SU-DHL-6 (cell line): ENCODE results near the gene PRDM7.

Experiments
- EZH2phosphoT487 ChIP-seq: fragments of 200-600 bp; sonication (generic), shearing (Covaris generic); conservative IDR thresholded peaks from 2 replicates; pipeline ENCODE4 v1.6.1; 2018; ENCODE audit warnings: mild to moderate bottlenecking, antibody characterized with exemption, low read length, moderate library complexity, mixed read lengths
- TF ChIP-seq, protein P1 (sequence below): fragments of 200-600 bp; sonication (generic); IDR thresholded peaks from one replicate; pipeline ENCODE4 v1.5.1; 2017; ENCODE audit warnings: antibody characterized with exemption, mild to moderate bottlenecking, low read length, moderate library complexity; ENCODE audit not compliant: insufficient read depth, poor library complexity, severe bottlenecking

DNA sequence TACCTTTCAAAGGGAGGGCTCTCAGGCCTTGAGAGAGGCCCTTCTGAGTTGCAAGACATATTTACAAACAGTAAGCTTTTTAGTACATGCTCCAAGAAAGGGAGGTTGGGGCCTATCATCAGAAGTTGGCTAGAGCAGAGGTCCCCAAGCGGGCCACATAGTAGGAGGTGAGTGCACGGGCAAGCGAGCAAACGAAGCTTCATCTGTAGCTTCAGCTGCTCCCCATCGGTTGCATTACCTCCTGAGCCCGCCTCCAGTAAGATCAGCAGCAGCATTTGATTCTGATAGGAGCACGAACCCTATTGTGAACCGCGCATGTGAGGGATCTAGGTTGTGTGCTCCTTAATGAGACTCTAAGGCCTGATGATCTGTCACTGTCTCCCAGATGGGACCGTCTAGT is 26.2 kb downstream of the PRDM7 start:
- TF ChIP-seq, protein P1, sequence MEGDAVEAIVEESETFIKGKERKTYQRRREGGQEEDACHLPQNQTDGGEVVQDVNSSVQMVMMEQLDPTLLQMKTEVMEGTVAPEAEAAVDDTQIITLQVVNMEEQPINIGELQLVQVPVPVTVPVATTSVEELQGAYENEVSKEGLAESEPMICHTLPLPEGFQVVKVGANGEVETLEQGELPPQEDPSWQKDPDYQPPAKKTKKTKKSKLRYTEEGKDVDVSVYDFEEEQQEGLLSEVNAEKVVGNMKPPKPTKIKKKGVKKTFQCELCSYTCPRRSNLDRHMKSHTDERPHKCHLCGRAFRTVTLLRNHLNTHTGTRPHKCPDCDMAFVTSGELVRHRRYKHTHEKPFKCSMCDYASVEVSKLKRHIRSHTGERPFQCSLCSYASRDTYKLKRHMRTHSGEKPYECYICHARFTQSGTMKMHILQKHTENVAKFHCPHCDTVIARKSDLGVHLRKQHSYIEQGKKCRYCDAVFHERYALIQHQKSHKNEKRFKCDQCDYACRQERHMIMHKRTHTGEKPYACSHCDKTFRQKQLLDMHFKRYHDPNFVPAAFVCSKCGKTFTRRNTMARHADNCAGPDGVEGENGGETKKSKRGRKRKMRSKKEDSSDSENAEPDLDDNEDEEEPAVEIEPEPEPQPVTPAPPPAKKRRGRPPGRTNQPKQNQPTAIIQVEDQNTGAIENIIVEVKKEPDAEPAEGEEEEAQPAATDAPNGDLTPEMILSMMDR: no peak
- no peak for TF ChIP-seq EZH2phosphoT487
